Mesendoderm (in vitro differentiated cells): ENCODE results near the gene HSPA14.

Experiments
- DNase-seq: peaks from one replicate; pipeline ENCODE4 v3.0.0; 2013
- H2AK5ac ChIP-seq: 2 replicates; pipeline ENCODE4 v1.6.1; 2013; ENCODE audit warnings: low read length, inconsistent platforms
- H2BK120ac ChIP-seq: 2 replicates; pipeline ENCODE4 v1.6.1; 2013; ENCODE audit warnings: low read depth, mild to moderate bottlenecking, low read length, moderate library complexity, mixed read lengths
- H2BK15ac ChIP-seq: replicated peaks from 2 replicates; pipeline ENCODE4 v1.6.1; 2013; ENCODE audit warnings: low read depth, mild to moderate bottlenecking, moderate library complexity
- H2BK5ac ChIP-seq: 2 replicates; pipeline ENCODE4 v1.6.1; 2013; ENCODE audit warnings: low read length, inconsistent platforms
- H3K18ac ChIP-seq: 2 replicates; pipeline ENCODE4 v1.6.1; 2013; ENCODE audit warnings: mild to moderate bottlenecking, low read length, mixed read lengths
- H3K23ac ChIP-seq: one replicate; pipeline ENCODE4 v1.6.1; 2013; ENCODE audit warnings: low read length
- H3K27ac ChIP-seq: 2 replicates; pipeline ENCODE4 v1.5.1; 2013; ENCODE audit warnings: low read depth, mild to moderate bottlenecking, inconsistent platforms, low read length, moderate library complexity
- H3K27me3 ChIP-seq: 2 replicates; pipeline ENCODE4 v1.6.1; 2013; ENCODE audit warnings: low read length, control low read depth, mild to moderate bottlenecking, inconsistent platforms; ENCODE audit not compliant: insufficient read depth, poor library complexity
- H3K36me3 ChIP-seq: 2 replicates; pipeline ENCODE4 v1.6.1; 2013; ENCODE audit warnings: low read length, inconsistent platforms; ENCODE audit not compliant: control insufficient read depth, insufficient read depth
- H3K4ac ChIP-seq: one replicate; pipeline ENCODE4 v1.6.1; 2013; ENCODE audit warnings: low read depth, mild to moderate bottlenecking, low read length, moderate library complexity
- H3K4me1 ChIP-seq: 2 replicates; pipeline ENCODE4 v1.6.1; 2013; ENCODE audit warnings: low read depth, low read length, inconsistent platforms; ENCODE audit not compliant: control insufficient read depth
- H3K4me2 ChIP-seq: 2 replicates; pipeline ENCODE4 v1.6.1; 2013; ENCODE audit warnings: low read length
- H3K4me3 ChIP-seq: 2 replicates; pipeline ENCODE4 v1.5.1; 2013; ENCODE audit warnings: mild to moderate bottlenecking, low read length
- H3K56ac ChIP-seq: one replicate; pipeline ENCODE4 v1.6.1; 2013; ENCODE audit warnings: low read length
- H3K79me1 ChIP-seq: 2 replicates; pipeline ENCODE4 v1.6.1; 2013; ENCODE audit warnings: low read length, inconsistent platforms
- H3K79me2 ChIP-seq: 2 replicates; pipeline ENCODE4 v1.6.1; 2013; ENCODE audit warnings: mild to moderate bottlenecking, low read length; ENCODE audit not compliant: control insufficient read depth, insufficient read depth
- H3K9ac ChIP-seq: 2 replicates; pipeline ENCODE4 v1.6.1; 2013; ENCODE audit warnings: low read length, inconsistent platforms
- H4K5ac ChIP-seq: one replicate; pipeline ENCODE4 v1.6.1; 2013; ENCODE audit warnings: low read length
- H4K8ac ChIP-seq: one replicate; pipeline ENCODE4 v1.6.1; 2013; ENCODE audit warnings: low read depth, mild to moderate bottlenecking, control low read depth, low read length, moderate library complexity
- WGBS: extraction: QIAGEN DNeasy Blood & Tissue Kit; methylation state at CpG from one replicate; pipeline ENCODE4 v1.1.7; 2013; ENCODE audit warnings: low lambda C conversion rate, missing lambda C conversion rate; ENCODE audit not compliant: insufficient coverage; ENCODE audit errors: extremely low coverage; 5-methylcytosine and 5-hydroxymethylcytosine counted together

Gene HSPA14

GRCh38 chr10:14911801-14912200 lies 73.7 kb downstream of the HSPA14 start:
- no CpG with 5 or more reads among the region's 3 CpGs for WGBS
- Histone ChIP-seq H3K4me1 (no peaks in the 10 kb centered on the region), H3K56ac (no peak overlapping the region), H4K8ac (no peak overlapping the region), H3K23ac (no peak overlapping the region), H3K27me3 (no peaks in the 10 kb centered on the region), H3K18ac (no peak overlapping the region), H3K4me3 (no peak overlapping the region), H4K5ac (no peak overlapping the region), H3K36me3 (peaks cover 5% of the 10 kb centered on the region), H3K4ac (no peak overlapping the region), H2BK15ac (no peak overlapping the region), H3K9ac (no peak overlapping the region), H3K79me2 (no peaks in the 10 kb centered on the region), H3K4me2 (no peak overlapping the region), H3K79me1 (no peaks in the 10 kb centered on the region), H2BK5ac (no peak overlapping the region), H2BK120ac (no peak overlapping the region), H2AK5ac (no peak overlapping the region), H3K27ac (no peak overlapping the region)
- DNase-seq, result no peak

GRCh38 chr10:14916600-14916999 lies 78.5 kb downstream of the HSPA14 start:
- Histone ChIP-seq H2BK120ac (no peak overlapping the region), H2BK15ac (no peak overlapping the region), H3K9ac (no peak overlapping the region), H4K5ac (no peak overlapping the region), H3K4me1 (no peaks in the 10 kb centered on the region), H2BK5ac (no peak overlapping the region), H4K8ac (no peak overlapping the region), H3K79me2 (no peaks in the 10 kb centered on the region), H3K4me3 (no peak overlapping the region), H3K4me2 (no peak overlapping the region), H3K36me3 (no peaks in the 10 kb centered on the region), H3K56ac (no peak overlapping the region), H3K23ac (no peak overlapping the region), H3K27me3 (no peaks in the 10 kb centered on the region), H2AK5ac (no peak overlapping the region), H3K18ac (no peak overlapping the region), H3K4ac (no peak overlapping the region), H3K79me1 (no peaks in the 10 kb centered on the region), H3K27ac (no peak overlapping the region)
- no CpG with 5 or more reads among the region's 2 CpGs for WGBS
- no peak for DNase-seq

- H3K23ac ChIP-seq, result no peak overlapping the region
- no peak overlapping the region for H2BK120ac ChIP-seq
- no peak overlapping the region for H2BK15ac ChIP-seq
- H3K79me1 ChIP-seq, result no peaks in the 10 kb centered on the region
- H2BK5ac ChIP-seq, result no peak overlapping the region
- no peak overlapping the region for H4K8ac ChIP-seq
- H3K9ac ChIP-seq, result no peak overlapping the region
- H3K4ac ChIP-seq, result no peak overlapping the region
- WGBS, result no CpG with 5 or more reads among the region's 3 CpGs
- no peak overlapping the region for H3K4me2 ChIP-seq
- no peak overlapping the region for H2AK5ac ChIP-seq
- no peak overlapping the region for H4K5ac ChIP-seq
- no peak for DNase-seq
- H3K79me2 ChIP-seq, result no peaks in the 10 kb centered on the region
- H3K4me1 ChIP-seq, result no peaks in the 10 kb centered on the region
- no peak overlapping the region for H3K27ac ChIP-seq
- no peak overlapping the region for H3K18ac ChIP-seq
- H3K4me3 ChIP-seq, result no peak overlapping the region
- no peak overlapping the region for H3K56ac ChIP-seq
- H3K36me3 ChIP-seq, result no peaks in the 10 kb centered on the region
- H3K27me3 ChIP-seq, result no peaks in the 10 kb centered on the region
Measured at GRCh38 chr10:14917827-14918226, 79.7 kb downstream of the HSPA14 start.

GRCh38 chr10:14918964-14919363 lies 80.9 kb downstream of the HSPA14 start:
- no peak overlapping the region for H3K56ac ChIP-seq
- no peak overlapping the region for H3K4me3 ChIP-seq
- no peak overlapping the region for H3K4ac ChIP-seq
- no peak overlapping the region for H3K4me2 ChIP-seq
- H3K18ac ChIP-seq, result no peak overlapping the region
- H3K27me3 ChIP-seq, result no peaks in the 10 kb centered on the region
- WGBS, result no CpG with 5 or more reads among the region's 3 CpGs
- no peak overlapping the region for H3K23ac ChIP-seq
- H3K36me3 ChIP-seq, result peaks cover 1% of the 10 kb centered on the region
- H2BK5ac ChIP-seq, result no peak overlapping the region
- no peak overlapping the region for H3K9ac ChIP-seq
- H3K27ac ChIP-seq, result no peak overlapping the region
- no peak overlapping the region for H2BK120ac ChIP-seq
- no peak overlapping the region for H2AK5ac ChIP-seq
- H4K5ac ChIP-seq, result no peak overlapping the region
- no peak overlapping the region for H4K8ac ChIP-seq
- H3K79me2 ChIP-seq, result no peaks in the 10 kb centered on the region
- H2BK15ac ChIP-seq, result no peak overlapping the region
- no peak for DNase-seq
- H3K4me1 ChIP-seq, result no peaks in the 10 kb centered on the region
- H3K79me1 ChIP-seq, result no peaks in the 10 kb centered on the region
